HL-60 (cell line): Measurements from ENCODE around the gene NDUFA11.
"Not testable (repeated sequence)": the region's sequence is repeated elsewhere in the genome, so short reads cannot be mapped to it uniquely, and the experiment has no call there.

Source experiments
- DNase-seq, 2 experiments: peaks; one replicate each; pipeline ENCODE4 v3.0.0-alpha.2; 2010 to 2020; ENCODE audit warnings: low read depth in 1 of 2, low spot score in 1 of 2
- H3K27ac ChIP-seq: fragments of 250-450 bp; sonication (Bioruptor Pico); replicated peaks from 2 replicates; pipeline ENCODE4 v1.5.1; 2020; ENCODE audit warnings: mild to moderate bottlenecking, moderate library complexity
- H3K27me3 ChIP-seq: fragments of 250-450 bp; sonication (Bioruptor Pico); 2 replicates; pipeline ENCODE4 v1.5.1; 2021; ENCODE audit warnings: mild to moderate bottlenecking, moderate library complexity; ENCODE audit not compliant: insufficient read depth, poor library complexity, severe bottlenecking
- H3K4me3 ChIP-seq: replicated peaks from 2 replicates; pipeline ENCODE4 v1.5.1; 2011; ENCODE audit warnings: mild to moderate bottlenecking, control low read depth, low read length; ENCODE audit not compliant: insufficient read depth
- GABPA ChIP-seq: IDR thresholded peaks from 2 replicates; pipeline ENCODE4 v1.6.1; 2012; ENCODE audit warnings: low read depth
- POLR2AphosphoS5 ChIP-seq: IDR thresholded peaks from 2 replicates; pipeline ENCODE4 v1.6.1; 2012; ENCODE audit warnings: low read depth
- SPI1 ChIP-seq: IDR thresholded peaks from 2 replicates; pipeline ENCODE4 v1.6.1; 2012; ENCODE audit warnings: low read depth, mild to moderate bottlenecking, borderline replicate concordance
- TF ChIP-seq, protein P1 (sequence below): IDR thresholded peaks from one replicate; pipeline ENCODE4 v1.5.1; 2011; ENCODE audit warnings: low read length, control low read depth, inconsistent platforms; ENCODE audit not compliant: insufficient read depth
- TF ChIP-seq, protein P2 (sequence below): IDR thresholded peaks from 2 replicates; pipeline ENCODE4 v1.6.1; 2012; ENCODE audit warnings: low read depth; ENCODE audit not compliant: insufficient replicate concordance

NDUFA11 gene

DNA sequence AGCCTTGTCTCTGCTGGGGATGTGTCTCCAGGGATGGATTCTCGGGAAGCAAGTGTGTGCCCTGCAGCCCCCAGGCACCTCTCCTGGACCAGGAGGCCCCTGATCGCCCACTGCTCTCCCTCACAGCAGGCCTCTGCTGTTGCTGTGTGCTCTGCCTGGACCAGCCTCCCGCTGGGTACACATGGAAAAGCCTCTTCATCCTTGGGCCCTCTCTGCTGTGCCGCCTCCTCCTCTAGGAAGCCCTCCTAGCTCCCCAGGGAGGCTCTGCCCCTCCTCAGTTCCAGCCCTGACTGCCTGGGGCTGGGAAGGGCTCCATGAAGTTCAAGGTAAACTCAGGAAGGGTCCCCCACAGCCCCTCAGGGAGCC lies 12.0 kb downstream of the NDUFA11 start:
- Histone ChIP-seq H3K27me3 (peaks cover 10% of the 10 kb centered on the region), H3K27ac (no peak overlapping the region), H3K4me3 (no peak overlapping the region)
- DNase-seq: no peak
- no peak for TF ChIP-seq SPI1
- TF ChIP-seq POLR2AphosphoS5: no peak
- TF ChIP-seq, protein P1, sequence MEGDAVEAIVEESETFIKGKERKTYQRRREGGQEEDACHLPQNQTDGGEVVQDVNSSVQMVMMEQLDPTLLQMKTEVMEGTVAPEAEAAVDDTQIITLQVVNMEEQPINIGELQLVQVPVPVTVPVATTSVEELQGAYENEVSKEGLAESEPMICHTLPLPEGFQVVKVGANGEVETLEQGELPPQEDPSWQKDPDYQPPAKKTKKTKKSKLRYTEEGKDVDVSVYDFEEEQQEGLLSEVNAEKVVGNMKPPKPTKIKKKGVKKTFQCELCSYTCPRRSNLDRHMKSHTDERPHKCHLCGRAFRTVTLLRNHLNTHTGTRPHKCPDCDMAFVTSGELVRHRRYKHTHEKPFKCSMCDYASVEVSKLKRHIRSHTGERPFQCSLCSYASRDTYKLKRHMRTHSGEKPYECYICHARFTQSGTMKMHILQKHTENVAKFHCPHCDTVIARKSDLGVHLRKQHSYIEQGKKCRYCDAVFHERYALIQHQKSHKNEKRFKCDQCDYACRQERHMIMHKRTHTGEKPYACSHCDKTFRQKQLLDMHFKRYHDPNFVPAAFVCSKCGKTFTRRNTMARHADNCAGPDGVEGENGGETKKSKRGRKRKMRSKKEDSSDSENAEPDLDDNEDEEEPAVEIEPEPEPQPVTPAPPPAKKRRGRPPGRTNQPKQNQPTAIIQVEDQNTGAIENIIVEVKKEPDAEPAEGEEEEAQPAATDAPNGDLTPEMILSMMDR: no peak
- TF ChIP-seq GABPA: no peak
- TF ChIP-seq, protein P2, sequence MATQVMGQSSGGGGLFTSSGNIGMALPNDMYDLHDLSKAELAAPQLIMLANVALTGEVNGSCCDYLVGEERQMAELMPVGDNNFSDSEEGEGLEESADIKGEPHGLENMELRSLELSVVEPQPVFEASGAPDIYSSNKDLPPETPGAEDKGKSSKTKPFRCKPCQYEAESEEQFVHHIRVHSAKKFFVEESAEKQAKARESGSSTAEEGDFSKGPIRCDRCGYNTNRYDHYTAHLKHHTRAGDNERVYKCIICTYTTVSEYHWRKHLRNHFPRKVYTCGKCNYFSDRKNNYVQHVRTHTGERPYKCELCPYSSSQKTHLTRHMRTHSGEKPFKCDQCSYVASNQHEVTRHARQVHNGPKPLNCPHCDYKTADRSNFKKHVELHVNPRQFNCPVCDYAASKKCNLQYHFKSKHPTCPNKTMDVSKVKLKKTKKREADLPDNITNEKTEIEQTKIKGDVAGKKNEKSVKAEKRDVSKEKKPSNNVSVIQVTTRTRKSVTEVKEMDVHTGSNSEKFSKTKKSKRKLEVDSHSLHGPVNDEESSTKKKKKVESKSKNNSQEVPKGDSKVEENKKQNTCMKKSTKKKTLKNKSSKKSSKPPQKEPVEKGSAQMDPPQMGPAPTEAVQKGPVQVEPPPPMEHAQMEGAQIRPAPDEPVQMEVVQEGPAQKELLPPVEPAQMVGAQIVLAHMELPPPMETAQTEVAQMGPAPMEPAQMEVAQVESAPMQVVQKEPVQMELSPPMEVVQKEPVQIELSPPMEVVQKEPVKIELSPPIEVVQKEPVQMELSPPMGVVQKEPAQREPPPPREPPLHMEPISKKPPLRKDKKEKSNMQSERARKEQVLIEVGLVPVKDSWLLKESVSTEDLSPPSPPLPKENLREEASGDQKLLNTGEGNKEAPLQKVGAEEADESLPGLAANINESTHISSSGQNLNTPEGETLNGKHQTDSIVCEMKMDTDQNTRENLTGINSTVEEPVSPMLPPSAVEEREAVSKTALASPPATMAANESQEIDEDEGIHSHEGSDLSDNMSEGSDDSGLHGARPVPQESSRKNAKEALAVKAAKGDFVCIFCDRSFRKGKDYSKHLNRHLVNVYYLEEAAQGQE: no peak

DNA sequence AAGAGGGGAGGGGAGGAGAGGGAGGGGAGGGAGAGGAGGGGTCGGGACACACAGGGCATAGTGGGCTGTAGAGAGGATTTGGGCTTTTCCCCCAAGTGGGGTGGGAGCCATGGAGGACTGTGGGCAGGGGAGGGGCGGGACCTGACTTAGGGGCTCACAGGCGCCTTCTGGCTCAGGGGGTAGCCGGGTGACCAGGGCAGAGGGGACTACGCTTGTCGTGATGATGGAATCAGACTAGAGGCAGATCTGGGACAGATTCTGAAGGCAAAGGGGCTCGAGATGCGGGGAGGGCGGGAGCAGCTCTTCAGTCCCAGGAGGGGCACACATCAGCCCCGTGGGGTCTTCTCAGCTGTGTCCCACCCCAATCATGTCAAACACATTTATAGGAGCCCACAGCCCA lies 13.5 kb downstream of the NDUFA11 start:
- no peak overlapping the region for H3K27ac ChIP-seq
- TF ChIP-seq, protein P1: no peak
- TF ChIP-seq GABPA (no peak), POLR2AphosphoS5 (no peak), SPI1 (no peak)
- TF ChIP-seq, protein P2: no peak
- H3K27me3 ChIP-seq: peaks cover 10% of the 10 kb centered on the region
- no peak overlapping the region for H3K4me3 ChIP-seq
- DNase-seq: no peak

DNA sequence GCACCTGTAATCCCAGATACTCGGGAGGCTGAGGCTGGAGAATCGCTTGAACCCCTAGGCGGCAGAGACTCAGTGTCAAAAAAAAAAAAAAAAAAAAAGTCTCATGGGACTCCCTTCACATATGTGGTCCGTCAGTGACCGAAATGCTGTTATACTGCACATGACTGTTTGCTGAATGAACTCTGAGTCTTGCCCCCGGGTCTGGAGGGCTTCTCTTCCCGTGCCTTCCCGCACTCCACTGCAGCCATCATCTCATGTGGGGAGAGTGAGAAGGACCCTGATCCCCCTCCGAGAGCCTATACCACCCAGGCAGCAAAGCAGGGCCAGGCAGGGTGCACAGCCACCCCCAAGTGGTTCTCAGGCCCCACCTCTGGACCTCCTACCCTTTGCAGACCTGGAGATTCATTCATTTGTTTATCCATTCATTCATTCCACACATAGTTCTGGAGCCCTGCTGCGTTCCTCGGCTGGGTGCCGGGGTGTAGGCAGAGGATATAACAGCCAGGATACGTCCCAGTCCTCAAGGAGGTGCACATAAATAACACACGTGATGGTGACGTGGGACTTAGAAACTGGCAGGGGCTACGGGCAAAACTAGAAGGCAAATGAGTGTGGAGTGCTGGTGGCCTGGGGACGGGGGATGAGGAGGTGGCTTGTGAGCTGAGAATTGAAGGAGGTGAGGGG lies 14.2 kb downstream of the NDUFA11 start:
- no peak for TF ChIP-seq GABPA
- no peak for DNase-seq
- Histone ChIP-seq H3K27me3 (peaks cover 10% of the 10 kb centered on the region), H3K27ac (no peak overlapping the region), H3K4me3 (no peak overlapping the region)

DNA sequence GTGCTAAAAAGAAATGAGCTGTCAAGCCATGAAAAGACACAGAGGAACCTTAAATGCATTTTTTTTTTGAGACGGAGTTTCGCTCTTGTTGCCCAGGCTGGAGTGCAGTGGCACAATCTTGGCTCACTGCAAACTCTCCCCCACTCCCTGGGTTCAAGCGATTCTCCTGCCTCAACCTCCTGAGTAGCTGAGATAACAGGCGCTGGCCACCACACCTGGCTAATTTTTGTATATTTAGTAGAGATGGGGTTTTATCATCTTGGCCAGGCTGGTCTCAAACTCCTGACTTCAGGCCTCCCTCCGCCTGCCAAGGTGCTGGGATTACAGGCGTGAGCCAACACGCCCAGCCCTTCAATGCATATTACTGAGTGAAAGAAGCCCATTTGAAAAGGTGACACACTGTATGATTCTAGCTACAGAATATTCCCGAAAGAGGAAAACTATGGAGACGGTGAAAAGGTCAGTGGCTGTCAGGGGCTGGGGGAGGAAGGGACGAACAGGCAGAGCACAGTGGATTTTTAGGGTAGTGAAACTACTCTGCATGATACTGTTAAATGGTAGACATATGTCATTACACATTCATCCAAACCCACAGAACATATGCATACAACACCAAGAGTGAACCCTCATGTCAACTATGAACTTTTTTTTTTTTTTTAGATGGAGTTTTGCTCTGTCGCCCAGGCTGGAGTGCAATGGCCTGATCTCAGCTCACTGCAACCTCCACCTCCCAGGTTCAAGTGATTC lies 19.4 kb downstream of the NDUFA11 start:
- not testable (repeated sequence) for DNase-seq

DNA sequence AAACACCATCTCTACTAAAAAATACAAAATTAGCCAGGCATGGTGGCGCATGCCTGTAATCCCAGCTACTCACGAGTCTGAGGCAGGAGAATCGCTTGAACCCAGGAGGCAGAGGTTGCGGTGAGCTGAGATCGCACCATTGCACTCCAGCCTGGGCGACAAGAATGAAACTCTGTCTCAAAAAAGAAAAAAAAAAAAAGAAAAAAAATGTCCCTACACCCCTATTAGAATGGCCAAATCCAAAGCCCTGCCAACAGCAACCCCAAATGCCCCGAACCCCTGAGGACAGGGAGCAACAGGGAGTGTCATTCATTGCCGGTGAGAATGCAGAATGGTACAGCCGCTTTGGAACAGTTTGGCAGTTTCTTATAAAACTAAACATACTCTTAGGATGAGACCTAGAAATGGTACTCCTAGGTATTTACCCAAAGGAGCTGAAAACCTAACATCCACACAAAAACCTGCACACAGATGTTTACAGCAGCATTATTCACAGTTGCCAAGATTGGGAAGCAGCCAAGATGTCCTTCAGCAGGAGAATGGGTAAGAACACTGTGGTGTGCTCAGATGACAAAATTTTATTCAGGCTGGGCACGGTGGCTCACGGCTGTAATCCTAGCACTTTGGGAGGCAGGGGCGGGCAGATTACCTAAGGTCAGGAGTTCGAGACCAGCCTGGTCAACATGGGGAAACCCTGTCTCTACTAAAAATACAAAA lies 20.3 kb downstream of the NDUFA11 start:
- H3K27ac ChIP-seq, DNase-seq, H3K27me3 ChIP-seq, H3K4me3 ChIP-seq: not testable (repeated sequence)

More for the DNA sequence above, 19.4 kb downstream of the NDUFA11 start:
- H3K27ac ChIP-seq, H3K27me3 ChIP-seq, H3K4me3 ChIP-seq: not testable (repeated sequence)
